Left ventricle myocardium inferior (tissue), 1 donor: Measurements from ENCODE around the gene PLPP2. TPM values are rescaled to one million over a fixed set of nuclear protein-coding genes. Genes with fewer than 3 reads are reported as not detected.
"Not testable (repeated sequence)": the region's sequence is repeated elsewhere in the genome, so short reads cannot be mapped to it uniquely, and the experiment has no call there.

ENCODE experiments used
- DNase-seq: peaks from one replicate; pipeline ENCODE4 v3.0.0-alpha.2; 2020
- H3K27ac ChIP-seq: fragments of 200-600 bp; replicated peaks from 2 replicates; pipeline ENCODE4 v1.8.0; 2021
- H3K27me3 ChIP-seq: fragments of 200-600 bp; 2 replicates; pipeline ENCODE4 v1.8.0; 2021; ENCODE audit warnings: low read depth
- H3K36me3 ChIP-seq: fragments of 200-600 bp; 2 replicates; pipeline ENCODE4 v1.8.0; 2021
- H3K4me1 ChIP-seq: fragments of 200-600 bp; 2 replicates; pipeline ENCODE4 v1.8.0; 2021
- H3K4me3 ChIP-seq: fragments of 200-600 bp; 2 replicates; pipeline ENCODE4 v1.8.0; 2021; ENCODE audit warnings: mild to moderate bottlenecking, moderate library complexity
- H3K9me3 ChIP-seq: fragments of 200-600 bp; replicated peaks from 2 replicates; pipeline ENCODE4 v1.8.0; 2021
- intact Hi-C: fragments of 100-400 bp; cut with micrococcal nuclease; formaldehyde crosslinking; loops from one replicate; pipeline ENCODE4 v1.11.0; 2022
- total RNA-seq: library from RNA; stranded (reverse); fragmentation: NEBNext Ultra II Directional; extraction: Animal tissue kit (Norgen Biotek cat#: 25700); gene quantifications from one replicate; pipeline ENCODE4 v1.2.1, GENCODE V29; 2021
- TF ChIP-seq, protein P1 (sequence below): fragments of 200-600 bp; IDR thresholded peaks from 2 replicates; pipeline ENCODE4 v1.8.0; 2021; ENCODE audit warnings: antibody characterized with exemption, mild to moderate bottlenecking, borderline replicate concordance
- donor health status: DM: no; HTN: yes; CAD: no; lungs with severe emphysema.

PLPP2 gene
- total RNA-seq, 1 donor from 2014 or later = not detected

DNA sequence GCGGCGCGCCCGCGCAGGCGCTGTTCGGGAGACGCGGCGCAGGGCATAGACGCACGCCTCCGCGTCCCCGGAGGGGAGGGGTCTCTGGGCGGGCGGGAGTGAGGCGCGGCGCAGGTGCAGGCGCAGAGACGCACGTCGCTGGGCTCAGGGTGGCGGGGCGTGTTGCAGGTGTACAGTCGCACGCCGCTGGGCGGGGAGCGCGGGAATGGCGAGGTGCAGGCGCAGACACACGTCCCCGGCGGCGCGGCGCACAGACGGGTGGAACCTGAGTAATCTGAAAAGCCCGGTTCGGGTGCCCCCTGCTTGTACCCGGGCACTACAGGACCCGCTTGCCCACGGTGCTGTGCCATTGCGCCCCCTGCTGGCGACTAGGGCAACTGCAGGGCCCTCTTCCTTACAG is 44.7 kb downstream of the PLPP2 start:
- TF ChIP-seq, protein P1, sequence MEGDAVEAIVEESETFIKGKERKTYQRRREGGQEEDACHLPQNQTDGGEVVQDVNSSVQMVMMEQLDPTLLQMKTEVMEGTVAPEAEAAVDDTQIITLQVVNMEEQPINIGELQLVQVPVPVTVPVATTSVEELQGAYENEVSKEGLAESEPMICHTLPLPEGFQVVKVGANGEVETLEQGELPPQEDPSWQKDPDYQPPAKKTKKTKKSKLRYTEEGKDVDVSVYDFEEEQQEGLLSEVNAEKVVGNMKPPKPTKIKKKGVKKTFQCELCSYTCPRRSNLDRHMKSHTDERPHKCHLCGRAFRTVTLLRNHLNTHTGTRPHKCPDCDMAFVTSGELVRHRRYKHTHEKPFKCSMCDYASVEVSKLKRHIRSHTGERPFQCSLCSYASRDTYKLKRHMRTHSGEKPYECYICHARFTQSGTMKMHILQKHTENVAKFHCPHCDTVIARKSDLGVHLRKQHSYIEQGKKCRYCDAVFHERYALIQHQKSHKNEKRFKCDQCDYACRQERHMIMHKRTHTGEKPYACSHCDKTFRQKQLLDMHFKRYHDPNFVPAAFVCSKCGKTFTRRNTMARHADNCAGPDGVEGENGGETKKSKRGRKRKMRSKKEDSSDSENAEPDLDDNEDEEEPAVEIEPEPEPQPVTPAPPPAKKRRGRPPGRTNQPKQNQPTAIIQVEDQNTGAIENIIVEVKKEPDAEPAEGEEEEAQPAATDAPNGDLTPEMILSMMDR = no peak
- no peak overlapping the region for H3K4me3 ChIP-seq
- intact Hi-C loops = no loop called here
- no peaks in the 10 kb centered on the region for H3K36me3 ChIP-seq
- H3K27ac ChIP-seq = no peak overlapping the region
- H3K9me3 ChIP-seq = no peaks in the 10 kb centered on the region
- peaks cover 3% of the 10 kb centered on the region for H3K27me3 ChIP-seq
- no peaks in the 10 kb centered on the region for H3K4me1 ChIP-seq
- no peak for DNase-seq

DNA sequence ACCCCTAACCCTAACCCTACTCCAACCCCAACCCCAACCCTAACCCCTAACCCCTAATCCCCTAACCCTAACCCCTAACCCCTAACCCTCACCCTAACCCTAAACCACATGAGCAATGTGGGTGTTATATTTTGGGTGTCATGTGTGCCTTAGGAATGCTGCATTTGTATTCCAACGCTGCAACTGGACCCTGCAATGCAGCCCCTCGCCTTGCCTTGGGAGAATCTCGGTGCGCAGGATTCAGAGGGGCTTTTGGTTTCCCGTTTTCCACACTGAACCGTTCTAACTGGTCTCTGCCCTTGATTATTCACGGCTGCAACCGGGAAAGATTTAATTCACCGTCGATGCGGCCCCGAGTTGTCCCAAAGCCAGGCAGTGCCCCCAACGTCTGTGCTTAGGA is 45.3 kb downstream of the PLPP2 start:
- H3K27me3 ChIP-seq, H3K36me3 ChIP-seq, H3K9me3 ChIP-seq, intact Hi-C loops, H3K27ac ChIP-seq, H3K4me1 ChIP-seq, DNase-seq: not testable (repeated sequence)
- H3K4me3 ChIP-seq = peak overlapping the region; percentile 45

DNA sequence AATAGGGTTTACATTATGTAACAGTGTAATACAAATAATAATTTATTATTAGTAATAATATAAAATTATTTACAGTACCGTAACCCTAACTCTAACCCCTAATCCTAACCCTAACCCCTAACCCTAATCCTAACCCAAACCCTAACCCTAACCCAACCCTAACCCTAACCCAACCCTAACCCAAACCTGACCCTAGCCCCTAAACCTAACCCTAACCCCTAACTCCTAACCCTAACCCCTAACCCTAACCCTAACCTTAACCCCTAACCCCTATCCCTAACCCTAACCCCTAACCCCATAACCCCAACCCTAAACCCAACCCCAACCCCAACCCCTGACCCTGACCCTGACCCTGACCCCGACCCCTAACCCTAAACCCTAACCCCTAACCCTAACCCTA is 45.7 kb downstream of the PLPP2 start:
- no peak overlapping the region for H3K4me3 ChIP-seq
- no peaks in the 10 kb centered on the region for H3K36me3 ChIP-seq
- no peak overlapping the region for H3K27ac ChIP-seq
- no peaks in the 10 kb centered on the region for H3K27me3 ChIP-seq
- no peaks in the 10 kb centered on the region for H3K9me3 ChIP-seq
- TF ChIP-seq, protein P1 = no peak
- H3K4me1 ChIP-seq = no peaks in the 10 kb centered on the region
- intact Hi-C loops = no loop called here
- DNase-seq = no peak

Other genes starting within 250 kb of the PLPP2 start
- not detected for gene OR4F17, start 184.3 kb downstream of the PLPP2 start, total RNA-seq
- 15.9 TPM for gene MIER2, start 53.4 kb upstream of the PLPP2 start, total RNA-seq
- gene C2CD4C, start 117.7 kb upstream of the PLPP2 start, total RNA-seq = 0.63 TPM
- gene SHC2, start 169.6 kb upstream of the PLPP2 start, total RNA-seq = 11.3 TPM
- 0.22 TPM for gene MADCAM1, start 205.1 kb upstream of the PLPP2 start, total RNA-seq
- gene TPGS1, start 216.1 kb upstream of the PLPP2 start, total RNA-seq = 11.2 TPM
- gene CDC34, start 240.4 kb upstream of the PLPP2 start, total RNA-seq = 96.5 TPM